ENCODE results near the gene DYSF.

The DYSF gene

DNA sequence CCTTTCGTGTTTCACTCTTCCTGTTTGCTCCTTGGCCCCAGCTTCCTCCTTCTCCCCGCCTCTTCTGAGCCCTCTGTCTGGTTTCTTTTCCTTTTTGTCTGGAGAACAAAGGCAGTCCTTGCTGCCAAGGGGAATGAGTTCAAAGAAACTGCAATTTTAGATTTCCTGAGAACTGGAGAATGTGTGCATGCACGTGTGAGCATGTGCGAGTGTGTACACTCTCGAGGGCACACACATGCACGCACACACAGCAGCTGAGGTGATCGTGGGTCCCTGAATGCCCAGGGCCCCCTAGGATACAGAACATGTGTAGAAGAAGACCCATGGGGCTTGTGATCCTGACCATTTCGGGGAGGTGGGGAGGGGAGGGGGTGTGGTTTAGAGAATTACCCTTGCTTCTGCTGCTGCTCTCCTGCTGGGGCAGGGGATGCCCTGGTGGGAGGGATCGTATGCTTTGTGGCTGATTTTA is 151.8 kb downstream of the DYSF start:
- no peak for DNase-seq

DNA sequence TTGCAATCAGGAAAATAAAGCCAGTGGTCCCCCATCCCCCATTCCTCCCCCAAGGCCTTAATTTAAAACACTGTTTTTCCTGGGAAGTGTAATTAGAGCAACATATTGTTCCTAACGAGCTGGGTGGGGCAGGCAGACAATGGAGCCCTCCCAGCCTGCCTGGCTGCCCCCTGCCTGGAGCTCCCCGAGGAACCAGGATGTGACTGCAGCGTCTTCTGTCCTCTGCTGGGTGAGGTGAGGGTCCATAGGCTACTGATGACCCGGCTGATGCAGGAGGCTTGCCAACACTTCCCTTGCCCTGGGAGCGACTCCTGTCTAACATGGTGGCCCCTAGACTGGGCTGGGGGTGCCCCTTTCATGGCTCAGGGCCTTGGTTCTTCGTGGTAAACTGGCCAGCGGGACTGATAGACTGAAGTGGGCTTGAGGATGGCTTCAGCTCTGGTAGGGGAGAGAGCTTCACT is 152.4 kb downstream of the DYSF start:
- peak; percentile 26 for DNase-seq

DNA sequence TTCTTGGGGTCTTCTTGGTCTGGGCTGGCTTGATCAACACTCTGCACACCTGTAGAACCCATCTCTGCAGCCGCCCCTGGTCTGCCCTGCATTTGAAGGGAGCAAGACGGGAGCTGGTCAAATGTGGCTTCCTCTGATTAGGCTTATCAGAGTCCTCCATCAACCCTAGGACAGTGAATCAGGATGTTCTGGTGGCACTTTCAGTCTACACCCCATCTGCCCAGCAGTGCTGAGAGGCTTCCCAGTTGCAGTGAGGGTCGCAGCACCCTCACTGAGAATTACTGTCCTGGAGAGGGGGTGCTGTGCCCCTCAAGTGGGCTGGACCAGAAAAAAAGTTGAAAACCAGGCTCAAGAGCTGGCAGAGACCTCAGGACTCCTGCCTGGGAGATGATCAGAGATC is 152.9 kb downstream of the DYSF start:
- no peak for DNase-seq

DNA sequence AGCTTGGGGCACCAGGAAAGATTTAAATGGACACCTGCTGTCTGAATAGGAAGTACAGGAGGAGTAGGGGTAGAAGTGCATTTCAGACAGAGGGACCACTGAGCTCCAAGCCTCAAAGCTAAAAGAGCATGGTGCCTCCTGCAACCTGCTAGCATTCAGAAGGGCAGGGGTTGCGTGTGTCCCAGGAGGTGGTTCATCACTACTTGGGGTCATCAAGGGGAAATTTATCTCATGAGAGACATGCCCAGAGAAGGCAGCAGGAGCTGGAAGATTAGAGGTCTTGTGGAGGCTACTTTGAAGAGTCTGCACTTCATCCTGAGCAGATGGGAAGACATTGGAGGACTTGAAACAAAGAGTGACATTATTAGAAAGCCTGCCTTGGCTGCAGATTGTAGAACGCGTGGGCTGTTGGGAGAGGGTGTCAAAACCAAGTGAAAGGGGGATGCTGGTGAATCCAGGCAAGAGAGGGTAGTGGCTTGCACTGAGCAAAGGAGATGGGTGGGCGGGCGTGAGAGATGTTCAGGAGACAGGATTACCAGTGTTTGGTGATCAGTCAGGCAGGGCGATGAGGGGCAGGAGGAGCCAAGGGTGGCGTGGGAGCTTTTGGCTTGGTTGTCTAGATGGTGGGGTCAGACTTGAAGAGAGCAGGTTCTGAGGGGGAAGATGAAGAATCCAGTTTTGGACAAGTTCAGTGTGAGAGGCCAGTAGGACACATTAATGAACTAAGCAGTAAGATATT is 154.0 kb downstream of the DYSF start:
- no peak for DNase-seq

DNA sequence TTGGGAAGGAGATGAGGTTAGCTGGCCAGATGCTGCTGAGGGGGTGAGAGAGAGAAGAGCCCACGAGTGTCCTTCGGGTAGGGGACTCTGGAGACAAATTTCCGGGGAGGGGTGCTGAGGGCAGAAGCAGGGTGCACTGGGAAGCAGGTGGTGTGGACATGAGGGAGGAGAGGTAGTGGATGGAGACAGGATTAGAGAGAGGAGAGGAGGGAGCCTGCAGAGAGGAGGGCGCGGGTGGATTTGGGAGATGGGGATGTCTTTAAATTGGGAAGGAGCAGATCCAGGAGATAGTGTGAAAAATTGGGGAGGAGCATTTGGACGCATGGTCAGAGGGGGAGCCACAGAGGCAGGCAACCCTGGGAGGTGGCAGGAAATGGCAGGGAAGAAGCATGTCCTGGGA is 154.7 kb downstream of the DYSF start:
- no peak for DNase-seq

DNA sequence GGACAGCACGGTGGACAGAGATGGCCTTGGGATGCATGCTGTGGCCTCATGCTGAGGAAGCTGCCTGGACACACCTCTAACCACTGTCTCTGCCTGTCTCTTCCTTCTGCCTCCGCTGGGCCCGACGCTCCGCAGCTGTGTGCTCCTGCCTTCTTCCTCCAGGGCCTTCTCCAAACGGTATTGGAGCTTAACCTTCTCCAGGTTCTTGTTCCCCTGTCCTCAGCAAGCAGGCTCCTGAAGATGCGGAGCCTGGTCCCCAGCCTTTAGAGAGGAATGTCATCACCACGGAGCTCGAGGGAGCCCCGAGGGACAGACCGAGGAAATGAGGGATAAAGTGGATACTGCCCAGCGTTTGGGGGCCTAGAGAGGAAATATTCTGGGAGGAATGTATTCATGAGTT is 155.1 kb downstream of the DYSF start:
- no peak for DNase-seq

DNA sequence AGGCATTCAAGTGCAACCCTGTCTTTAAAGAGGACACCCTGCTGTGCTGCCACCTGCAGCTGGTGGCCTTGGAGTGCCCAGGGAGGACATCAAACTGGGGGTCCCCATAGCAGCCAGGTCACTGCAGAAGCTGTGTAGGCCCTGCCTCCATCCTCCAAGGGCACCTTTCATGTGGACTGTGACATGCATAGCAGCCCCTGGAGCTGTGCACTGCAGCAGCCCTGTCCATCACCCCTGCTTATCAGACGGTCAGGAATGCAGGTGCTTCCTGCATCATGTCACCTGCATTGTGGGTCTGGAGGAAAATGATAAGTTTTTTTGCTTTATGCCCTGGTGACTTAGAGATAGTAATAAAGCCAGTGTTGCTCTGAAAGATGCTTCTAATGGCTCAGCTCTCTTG is 155.7 kb downstream of the DYSF start:
- DNase-seq = peak; percentile 42

DNA sequence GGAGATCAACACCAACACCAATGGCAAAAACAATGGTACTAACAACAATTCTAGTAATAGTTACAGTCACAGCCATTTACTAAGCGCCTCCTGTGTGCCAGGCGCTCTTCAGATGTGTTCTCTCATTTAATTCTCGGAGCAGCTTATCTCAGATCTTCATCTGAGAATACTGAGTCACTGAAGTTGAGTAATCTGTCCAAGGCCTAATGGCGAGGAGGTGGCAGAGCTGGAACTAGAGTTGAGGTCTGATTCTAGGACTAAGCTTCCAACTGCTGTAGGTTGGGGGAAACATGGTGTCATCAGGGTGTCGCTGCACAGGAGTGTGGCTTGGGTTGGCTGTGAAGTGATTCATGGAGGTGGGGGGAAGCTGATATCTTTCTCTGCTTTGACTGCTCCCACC is 156.1 kb downstream of the DYSF start:
- DNase-seq = no peak

DNA sequence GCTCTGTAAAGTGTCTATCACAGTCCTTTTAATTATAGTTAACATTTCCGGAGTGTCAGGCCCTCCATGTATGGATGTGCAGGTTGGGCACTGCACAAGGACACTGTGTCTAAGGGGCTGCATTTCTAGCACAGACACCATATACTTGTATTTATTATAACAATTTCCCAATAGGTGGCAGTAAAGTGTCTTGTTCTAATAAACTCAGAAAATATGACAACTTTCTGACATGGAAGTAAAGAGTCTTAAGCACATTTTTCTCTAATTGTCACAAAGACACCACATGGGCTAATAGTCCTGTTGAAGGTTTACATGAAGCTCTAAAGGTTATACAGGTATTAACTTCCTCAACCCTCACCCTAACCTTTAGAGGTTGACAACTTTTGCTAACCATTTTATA is 156.6 kb downstream of the DYSF start:
- peak; percentile 26 for DNase-seq

DNA sequence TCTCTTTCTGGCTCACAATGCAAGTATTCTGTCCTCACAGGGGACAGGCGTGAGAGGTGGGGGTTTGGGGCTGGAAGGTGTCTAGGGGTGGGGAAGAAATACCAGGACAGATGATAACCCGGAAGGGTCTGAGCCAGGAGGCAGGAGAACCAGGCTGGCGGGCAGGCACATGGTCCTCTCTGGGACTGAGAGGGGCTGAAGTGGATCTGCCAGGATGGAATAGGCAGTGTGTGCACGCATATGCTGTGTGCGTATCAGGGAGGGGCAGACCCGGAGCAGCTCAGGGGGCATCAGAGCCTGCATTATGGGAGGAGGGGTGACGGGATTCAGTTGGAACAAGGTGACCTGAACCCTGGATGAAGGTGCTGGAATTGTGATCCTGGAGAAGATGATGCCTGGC is 157.3 kb downstream of the DYSF start:
- no peak for DNase-seq

DNA sequence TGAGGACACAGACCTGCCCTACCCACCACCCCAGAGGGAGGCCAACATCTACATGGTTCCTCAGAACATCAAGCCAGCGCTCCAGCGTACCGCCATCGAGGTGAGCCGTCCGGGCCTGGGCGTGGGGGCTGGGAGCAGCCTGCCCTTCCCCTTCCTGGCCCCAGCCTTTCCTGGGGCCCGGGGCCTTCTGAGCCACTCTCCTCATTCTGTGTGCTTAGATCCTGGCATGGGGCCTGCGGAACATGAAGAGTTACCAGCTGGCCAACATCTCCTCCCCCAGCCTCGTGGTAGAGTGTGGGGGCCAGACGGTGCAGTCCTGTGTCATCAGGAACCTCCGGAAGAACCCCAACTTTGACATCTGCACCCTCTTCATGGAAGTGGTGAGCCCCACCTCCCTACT is 157.9 kb downstream of the DYSF start:
- DNase-seq = no peak

DNA sequence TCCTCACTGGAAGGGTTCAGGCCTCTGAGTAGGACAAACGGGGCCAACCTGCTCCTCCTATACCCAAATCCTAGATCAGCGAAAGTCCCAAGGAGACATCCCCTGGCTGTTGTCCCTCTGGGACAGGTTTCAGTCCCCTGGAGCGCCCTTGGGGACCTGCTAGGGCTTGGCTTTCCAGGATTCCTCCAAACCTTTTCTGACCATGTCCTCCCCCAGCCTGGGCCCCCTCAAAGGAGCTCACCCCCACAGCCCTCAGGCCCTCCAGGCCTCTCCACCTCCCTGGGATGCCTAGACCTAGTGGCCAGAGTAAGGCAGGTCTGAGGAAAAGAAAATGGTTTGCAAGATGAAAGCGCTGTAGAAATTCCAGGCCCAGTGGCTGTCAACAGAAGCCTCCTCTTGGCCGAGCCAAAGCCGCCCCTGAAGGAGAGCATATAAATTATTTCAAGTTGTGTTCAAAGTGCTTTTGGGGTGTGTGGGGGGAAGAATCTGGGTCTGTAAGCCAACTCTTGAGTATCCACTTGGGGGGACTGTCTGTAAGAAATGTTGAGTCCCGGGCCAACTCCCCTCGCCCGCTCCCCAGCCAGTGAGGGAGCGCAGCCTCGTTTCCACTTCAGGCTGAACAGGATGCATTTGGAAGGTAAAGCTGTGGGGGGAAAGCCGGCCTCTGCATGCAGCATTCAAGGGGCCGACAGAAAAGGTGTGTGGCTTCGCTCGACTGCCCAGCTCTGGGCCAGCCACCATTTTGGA is 158.6 kb downstream of the DYSF start:
- no peak for DNase-seq

DNA sequence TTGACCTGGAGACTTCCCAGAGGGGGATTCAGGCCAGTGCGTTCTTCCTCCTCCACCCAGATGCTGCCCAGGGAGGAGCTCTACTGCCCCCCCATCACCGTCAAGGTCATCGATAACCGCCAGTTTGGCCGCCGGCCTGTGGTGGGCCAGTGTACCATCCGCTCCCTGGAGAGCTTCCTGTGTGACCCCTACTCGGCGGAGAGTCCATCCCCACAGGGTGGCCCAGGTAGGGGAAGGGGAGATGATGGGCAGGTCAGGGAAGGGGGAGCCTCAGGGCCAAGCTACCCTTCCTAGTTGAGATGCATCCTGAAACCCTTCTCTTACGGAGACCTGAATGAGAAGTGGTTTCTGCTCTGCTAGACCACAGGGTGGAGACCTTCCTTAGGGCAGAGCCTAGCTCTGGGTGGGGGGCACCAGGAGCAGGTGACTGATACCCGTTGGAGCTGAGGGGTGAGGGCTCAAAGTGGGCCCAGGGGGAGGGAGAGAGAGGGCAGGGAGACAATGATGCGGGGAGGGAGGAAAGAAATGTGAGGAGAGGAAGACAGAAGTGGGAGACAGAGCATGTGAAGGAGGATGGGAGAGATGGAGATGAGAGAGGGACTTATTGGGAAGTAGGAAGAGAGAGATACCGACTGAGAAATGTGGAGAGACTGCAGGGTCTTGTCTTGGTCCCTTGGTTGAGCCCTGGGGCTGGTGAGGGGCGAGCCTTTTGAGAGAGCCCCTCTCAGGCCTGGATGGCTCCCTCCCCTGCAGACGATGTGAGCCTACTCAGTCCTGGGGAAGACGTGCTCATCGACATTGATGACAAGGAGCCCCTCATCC is 159.4 kb downstream of the DYSF start:
- no peak for DNase-seq

DNA sequence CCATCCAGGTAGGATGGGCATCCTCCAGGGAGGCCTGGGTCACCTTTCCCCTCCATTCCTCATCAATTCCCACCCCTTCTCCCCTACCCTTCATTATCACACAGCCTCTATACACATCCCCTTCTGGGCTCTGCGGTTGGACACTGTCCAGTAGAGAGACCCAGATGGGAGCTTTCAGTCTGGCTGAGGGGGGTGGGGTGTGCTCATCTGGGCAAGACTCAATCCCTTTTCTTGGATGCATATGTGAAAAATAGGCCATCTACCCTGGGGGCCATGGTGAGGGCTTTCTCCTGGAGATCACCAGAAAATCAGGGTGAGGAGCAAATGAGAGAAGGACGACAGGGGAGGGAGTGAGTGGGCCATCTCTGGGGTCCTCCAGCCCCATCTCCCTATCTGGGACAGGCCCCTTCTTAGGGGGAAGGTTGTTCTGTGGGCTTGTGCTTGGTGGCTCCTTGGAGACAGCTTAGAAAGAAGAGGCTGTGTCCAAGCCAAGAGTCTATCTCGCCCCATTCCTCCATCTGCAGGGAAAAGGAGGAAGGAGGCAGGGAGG is 160.1 kb downstream of the DYSF start:
- DNase-seq = no peak

DNA sequence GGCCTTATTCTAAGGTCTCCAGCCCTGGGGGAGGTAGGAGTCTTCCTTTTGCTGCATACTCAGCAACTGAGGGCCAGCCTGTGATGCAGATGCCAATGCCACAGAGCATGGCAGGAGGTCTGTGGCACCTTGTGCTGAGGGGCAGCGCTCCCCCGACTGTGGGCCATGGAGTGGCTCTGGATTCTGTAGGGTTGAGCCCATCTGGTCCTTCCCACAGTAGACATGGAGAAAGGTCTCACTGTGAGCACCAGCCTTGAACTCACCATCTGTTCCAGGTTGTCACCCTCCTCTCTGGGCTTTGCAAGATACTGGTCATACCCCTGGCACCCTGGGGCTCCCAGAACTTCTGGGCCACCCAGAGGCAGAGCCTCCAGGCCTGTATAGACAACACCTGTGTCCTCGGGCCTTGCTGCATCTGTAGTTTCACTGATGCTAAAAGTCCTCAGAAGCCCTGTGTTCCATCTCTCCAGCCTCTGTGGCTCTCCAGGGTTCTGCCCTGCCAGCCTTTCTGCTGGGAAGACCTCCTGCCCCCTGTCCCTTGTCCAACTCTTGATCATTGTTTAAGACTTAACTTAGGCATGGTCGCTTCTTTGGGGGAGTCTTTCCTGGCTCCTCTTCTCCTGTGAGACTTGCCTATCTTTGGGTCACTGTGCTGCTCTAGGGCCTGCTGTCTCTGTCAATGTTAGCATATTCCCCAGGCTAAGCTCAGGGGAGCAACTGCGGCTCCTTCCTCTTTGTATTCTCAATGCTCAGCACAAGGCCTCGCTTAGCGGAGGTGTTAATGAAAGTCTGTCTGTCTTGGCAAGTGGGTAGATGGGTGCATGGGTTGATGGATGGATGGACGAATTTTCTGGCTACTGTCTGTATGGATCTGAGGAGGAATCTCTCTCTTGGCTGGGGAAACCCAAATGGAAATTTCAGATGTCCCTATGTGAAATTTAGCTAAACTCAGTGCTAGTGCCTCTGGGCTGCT is 160.9 kb downstream of the DYSF start:
- DNase-seq = no peak

DNA sequence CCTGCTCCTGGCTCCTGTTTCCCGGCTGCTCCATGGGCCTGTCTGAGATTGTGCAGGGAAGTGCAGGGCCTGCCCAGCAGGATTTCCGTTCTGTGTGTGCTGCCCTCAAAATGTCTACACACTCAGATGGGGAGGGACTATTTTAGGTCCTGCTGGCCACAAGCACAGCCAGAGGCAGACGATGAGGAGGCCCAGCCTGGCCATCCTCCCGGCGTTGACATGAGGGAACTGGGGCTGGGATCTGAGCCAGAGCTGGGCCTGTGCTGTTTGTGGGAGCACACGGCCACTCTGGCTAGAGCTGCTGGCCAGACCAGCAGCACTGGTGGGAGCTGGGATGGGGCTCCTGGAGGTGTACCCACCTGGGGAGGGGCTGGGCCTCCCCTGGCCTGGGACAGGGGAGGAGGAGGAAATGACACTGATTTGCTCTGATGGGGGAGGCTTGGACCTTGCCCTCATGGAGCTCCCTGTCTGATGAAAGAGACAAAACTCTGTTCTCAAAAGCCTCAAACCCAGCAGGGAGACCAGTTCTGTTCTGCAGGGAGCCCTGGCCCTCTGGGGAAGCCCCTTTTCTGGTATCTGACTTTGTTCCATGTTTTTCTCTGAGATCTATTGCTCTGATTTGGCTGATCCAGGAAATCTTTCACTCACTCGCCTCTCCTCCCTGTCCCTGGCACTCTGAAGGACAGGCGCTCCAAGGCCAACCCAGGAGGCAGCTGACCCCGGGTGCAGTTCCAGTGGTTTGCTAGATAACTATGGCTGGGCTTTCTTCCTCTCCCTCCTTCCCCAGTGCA is 161.8 kb downstream of the DYSF start:
- DNase-seq = no peak

DNA sequence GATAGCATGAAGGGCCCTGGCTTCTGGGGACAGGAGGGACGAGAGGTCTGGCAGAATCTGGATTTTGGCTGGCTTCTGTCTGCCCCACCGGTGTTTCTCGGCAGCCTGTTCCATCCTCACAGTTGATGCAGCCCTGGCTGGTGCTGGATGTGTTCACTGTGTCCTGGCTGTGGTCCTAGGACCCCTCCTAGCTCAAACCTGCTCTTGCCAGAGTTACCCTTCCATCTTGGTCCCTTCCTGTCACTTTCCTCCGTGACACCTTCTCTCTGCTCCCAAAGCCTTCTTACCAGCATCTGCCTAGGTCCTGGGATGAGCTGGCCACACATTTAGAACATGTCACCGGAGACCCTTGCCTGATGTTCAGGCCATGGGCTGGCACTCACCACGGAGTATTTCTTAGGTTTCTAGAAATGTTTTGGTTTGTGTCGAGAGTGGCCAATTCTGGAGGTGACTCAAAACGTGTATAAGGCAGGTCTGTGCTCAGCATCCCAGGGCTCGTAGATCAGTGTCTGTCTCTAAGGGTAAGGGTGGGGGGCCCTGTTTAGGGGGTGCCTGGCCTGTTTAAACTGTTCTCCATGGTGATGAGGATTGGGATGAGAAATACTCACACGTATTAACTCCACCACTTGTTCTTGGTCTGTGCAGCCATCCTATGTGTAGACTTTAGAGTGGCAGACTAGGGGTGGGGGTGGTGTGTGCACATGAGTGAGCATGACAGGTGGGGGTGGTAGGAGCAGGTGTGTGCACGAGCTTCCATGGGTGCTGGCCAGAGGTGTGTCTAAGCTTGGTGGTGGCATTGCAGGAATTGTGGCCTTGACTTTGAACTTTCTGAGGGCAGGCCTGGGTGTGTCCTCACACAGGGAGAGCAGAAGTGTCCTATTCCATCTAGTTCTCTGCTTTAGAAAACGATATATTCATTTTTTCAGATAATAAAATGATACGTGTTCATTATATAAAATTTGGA is 162.7 kb downstream of the DYSF start:
- no peak for DNase-seq

DNA sequence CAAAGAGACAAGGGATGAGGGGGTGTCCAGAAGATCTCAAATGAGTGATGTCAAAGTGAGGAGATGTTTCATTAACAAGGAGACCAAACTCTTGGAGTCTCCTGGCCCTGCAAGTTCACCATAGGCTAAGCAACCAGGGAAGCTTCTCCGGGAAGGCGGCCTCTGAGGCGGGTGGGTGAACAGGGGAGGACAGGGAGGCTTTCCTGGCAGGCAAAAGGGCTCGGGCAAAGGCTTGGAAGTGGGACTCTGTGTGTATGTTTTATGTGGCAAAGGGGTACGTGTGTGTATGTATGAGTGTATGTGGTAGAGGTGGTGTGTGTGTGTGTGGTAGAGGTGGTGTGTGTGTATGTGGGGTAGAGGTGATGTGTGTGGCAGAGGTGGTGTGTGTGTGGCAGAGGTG is 163.9 kb downstream of the DYSF start:
- DNase-seq = no peak

DNA sequence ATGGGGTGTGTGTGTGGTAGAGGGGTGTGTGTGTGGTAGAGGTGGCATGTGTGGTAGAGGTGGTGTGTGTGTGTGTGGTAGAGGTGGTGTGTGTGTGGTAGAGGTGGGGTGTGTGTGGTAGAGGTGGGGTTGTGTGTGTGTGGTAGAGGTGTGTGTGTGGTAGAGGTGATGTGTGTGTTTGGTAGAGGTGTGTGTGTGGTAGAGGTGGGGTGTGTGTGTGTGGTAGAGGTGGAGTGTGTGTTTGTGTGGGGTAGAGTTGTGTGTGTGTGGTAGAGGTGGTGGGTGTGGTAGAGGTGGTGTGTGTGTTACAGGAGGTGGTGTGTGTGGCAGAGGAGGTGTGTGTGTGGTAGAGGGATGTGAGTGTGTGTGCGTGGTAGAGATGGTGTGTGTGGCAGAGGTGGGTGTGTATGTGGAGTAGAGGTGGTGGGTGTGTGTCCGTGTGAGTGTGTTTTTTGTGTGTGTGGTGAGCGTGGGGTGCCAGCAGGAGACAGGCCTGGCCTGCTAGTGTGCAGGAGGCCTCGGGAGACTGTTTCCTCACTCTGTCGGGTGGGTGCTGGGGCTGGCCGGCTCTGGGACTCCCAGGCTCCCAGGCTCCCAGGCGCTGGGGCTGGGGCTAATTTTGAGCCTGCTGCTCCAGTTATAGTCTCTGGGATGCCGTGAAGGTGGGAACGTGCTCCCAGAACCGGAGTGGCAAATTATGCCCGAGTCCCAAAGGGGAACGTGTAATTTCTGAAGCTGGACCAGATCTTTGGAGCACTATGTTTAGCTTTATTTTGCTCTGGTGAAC is 165.2 kb downstream of the DYSF start:
- no peak for DNase-seq
